ENCODE data around the gene KRT38.

- TF ChIP-seq POLR2A (IDR thresholded peaks at IDR 0.05) = no peak
- TF ChIP-seq CTCF (IDR thresholded peaks at IDR 0.05) = no peak
- peak; percentile 85 for TF ChIP-seq POLR2AphosphoS5 (IDR thresholded peaks at IDR 0.05)
These were observed 23.9 kb upstream of the KRT38 start for GRCh38 chr17:41464682-41465081.
